MM.1S (cell line): Measurements from ENCODE around the gene GBP2.

Experiments
- DNase-seq: peaks from one replicate; pipeline ENCODE4 v3.0.0-alpha.2; 2015
- H2AFZ ChIP-seq: fragments of 300-600 bp; sonication (generic); 2 replicates; pipeline ENCODE4 v1.6.0; 2016; ENCODE audit warnings: antibody characterized with exemption, low read length
- H3F3A ChIP-seq: fragments of 300-600 bp; sonication (generic); 2 replicates; pipeline ENCODE4 v1.6.1; 2016; ENCODE audit warnings: mild to moderate bottlenecking, antibody characterized with exemption, low read length, moderate library complexity, mixed read lengths; ENCODE audit not compliant: insufficient read depth
- H3K27ac ChIP-seq: fragments of 300-600 bp; sonication (generic); 2 replicates; pipeline ENCODE4 v1.5.1; 2016; ENCODE audit warnings: mild to moderate bottlenecking, low read length
- H3K27me3 ChIP-seq: fragments of 300-600 bp; sonication (generic); replicated peaks from 2 replicates; pipeline ENCODE4 v1.6.0; 2016; ENCODE audit warnings: low read length; ENCODE audit not compliant: insufficient read depth
- H3K36me3 ChIP-seq: fragments of 300-600 bp; sonication (generic); replicated peaks from 2 replicates; pipeline ENCODE4 v1.6.1; 2016; ENCODE audit warnings: mild to moderate bottlenecking, low read length, mixed read lengths; ENCODE audit not compliant: insufficient read depth
- H3K4me1 ChIP-seq: fragments of 300-600 bp; sonication (generic); 2 replicates; pipeline ENCODE4 v1.6.1; 2016; ENCODE audit warnings: low read length, mixed read lengths
- H3K4me2 ChIP-seq: fragments of 300-600 bp; sonication (generic); 2 replicates; pipeline ENCODE4 v1.6.0; 2016; ENCODE audit warnings: low read depth, low read length
- H3K4me3 ChIP-seq: fragments of 300-600 bp; sonication (generic); 2 replicates; pipeline ENCODE4 v1.5.1; 2016; ENCODE audit warnings: low read length, mixed read lengths
- H3K79me2 ChIP-seq: fragments of 300-600 bp; sonication (generic); 2 replicates; pipeline ENCODE4 v1.6.1; 2016; ENCODE audit warnings: mixed run types, low read length, mixed read lengths
- H3K9ac ChIP-seq: fragments of 300-600 bp; sonication (generic); 2 replicates; pipeline ENCODE4 v1.6.1; 2016; ENCODE audit warnings: low read length, mixed read lengths
- H3K9me2 ChIP-seq: fragments of 300-600 bp; sonication (generic); replicated peaks from 2 replicates; pipeline ENCODE4 v1.6.1; 2016; ENCODE audit warnings: mild to moderate bottlenecking, low read length, mixed read lengths; ENCODE audit not compliant: insufficient read depth
- H3K9me3 ChIP-seq: fragments of 300-600 bp; sonication (generic); replicated peaks from 2 replicates; pipeline ENCODE4 v1.6.1; 2016; ENCODE audit warnings: mild to moderate bottlenecking, low read length, mixed read lengths; ENCODE audit not compliant: insufficient read depth
- H4K20me1 ChIP-seq: fragments of 300-600 bp; sonication (generic); 2 replicates; pipeline ENCODE4 v1.6.1; 2016; ENCODE audit warnings: mild to moderate bottlenecking, low read length, moderate library complexity, mixed read lengths; ENCODE audit not compliant: insufficient read depth
- CTCF ChIP-seq: fragments of 300-600 bp; sonication (generic); IDR thresholded peaks from 2 replicates; pipeline ENCODE4 v1.5.1; 2016; ENCODE audit warnings: antibody characterized with exemption, low read length, mixed read lengths
- EZH2 ChIP-seq: fragments of 300-600 bp; sonication (generic); optimal IDR thresholded peaks from 2 replicates; pipeline ENCODE3; 2017; ENCODE audit warnings: low read depth, mild to moderate bottlenecking, antibody characterized with exemption, low read length, mixed read lengths
- EZH2phosphoT487 ChIP-seq: fragments of 300-600 bp; sonication (generic); IDR thresholded peaks from 2 replicates; pipeline ENCODE4 v1.6.1; 2018; ENCODE audit warnings: antibody characterized with exemption, low read length

The GBP2 gene

GRCh38 chr1:89102021-89102420 lies 23.9 kb downstream of the GBP2 start:
- Histone ChIP-seq H3K4me3 (no peak overlapping the region), H3K4me1 (no peaks in the 10 kb centered on the region), H4K20me1 (no peaks in the 10 kb centered on the region), H3K27me3 (no peaks in the 10 kb centered on the region), H3K9me2 (no peaks in the 10 kb centered on the region), H3K9me3 (no peaks in the 10 kb centered on the region), H3K36me3 (no peaks in the 10 kb centered on the region), H3K79me2 (no peaks in the 10 kb centered on the region), H3K4me2 (no peak overlapping the region), H3K27ac (no peak overlapping the region), H2AFZ (no peak overlapping the region), H3F3A (no peaks in the 10 kb centered on the region), H3K9ac (no peak overlapping the region)
- no peak for DNase-seq
- TF ChIP-seq EZH2phosphoT487 (no peak), EZH2 (no peak), CTCF (no peak)

- no peaks in the 10 kb centered on the region for H3K9me2 ChIP-seq
- H4K20me1 ChIP-seq, result no peaks in the 10 kb centered on the region
- no peak overlapping the region for H3K4me3 ChIP-seq
- DNase-seq, result no peak
- no peaks in the 10 kb centered on the region for H3K9me3 ChIP-seq
- H3K79me2 ChIP-seq, result no peaks in the 10 kb centered on the region
- H3K27me3 ChIP-seq, result no peaks in the 10 kb centered on the region
- H3K4me2 ChIP-seq, result no peak overlapping the region
- no peaks in the 10 kb centered on the region for H3K4me1 ChIP-seq
- H3K9ac ChIP-seq, result no peak overlapping the region
- H3K36me3 ChIP-seq, result no peaks in the 10 kb centered on the region
- TF ChIP-seq EZH2phosphoT487 (no peak), CTCF (no peak), EZH2 (no peak)
- no peaks in the 10 kb centered on the region for H3F3A ChIP-seq
- no peak overlapping the region for H2AFZ ChIP-seq
- no peak overlapping the region for H3K27ac ChIP-seq
Measured at GRCh38 chr1:89100412-89100811, 25.5 kb downstream of the GBP2 start.

- DNase-seq, result no peak
- H3K4me1 ChIP-seq, result no peaks in the 10 kb centered on the region
- no peak overlapping the region for H2AFZ ChIP-seq
- no peaks in the 10 kb centered on the region for H3K27me3 ChIP-seq
- no peaks in the 10 kb centered on the region for H3K79me2 ChIP-seq
- H3K4me2 ChIP-seq, result no peak overlapping the region
- H3F3A ChIP-seq, result no peaks in the 10 kb centered on the region
- no peaks in the 10 kb centered on the region for H3K36me3 ChIP-seq
- no peaks in the 10 kb centered on the region for H3K9me2 ChIP-seq
- no peak overlapping the region for H3K9ac ChIP-seq
- H3K4me3 ChIP-seq, result no peak overlapping the region
- H3K9me3 ChIP-seq, result no peaks in the 10 kb centered on the region
- H4K20me1 ChIP-seq, result no peaks in the 10 kb centered on the region
- no peak overlapping the region for H3K27ac ChIP-seq
- no peak for TF ChIP-seq CTCF
- no peak for TF ChIP-seq EZH2phosphoT487
- TF ChIP-seq EZH2, result no peak
Measured at GRCh38 chr1:89098857-89099256, 27.1 kb downstream of the GBP2 start.

GRCh38 chr1:89095737-89096136 lies 30.2 kb downstream of the GBP2 start:
- H3K9ac ChIP-seq, result no peak overlapping the region
- no peak for TF ChIP-seq EZH2phosphoT487
- TF ChIP-seq EZH2, result no peak
- TF ChIP-seq CTCF, result no peak
- H2AFZ ChIP-seq, result no peak overlapping the region
- no peaks in the 10 kb centered on the region for H3K36me3 ChIP-seq
- no peaks in the 10 kb centered on the region for H3K4me1 ChIP-seq
- no peaks in the 10 kb centered on the region for H3K9me3 ChIP-seq
- no peak overlapping the region for H3K4me3 ChIP-seq
- no peak overlapping the region for H3K27ac ChIP-seq
- no peaks in the 10 kb centered on the region for H3F3A ChIP-seq
- H3K79me2 ChIP-seq, result no peaks in the 10 kb centered on the region
- no peak for DNase-seq
- no peak overlapping the region for H3K4me2 ChIP-seq
- H3K9me2 ChIP-seq, result no peaks in the 10 kb centered on the region
- H3K27me3 ChIP-seq, result no peaks in the 10 kb centered on the region
- H4K20me1 ChIP-seq, result no peaks in the 10 kb centered on the region
